ENCODE data around the gene DDIT4L. TPM values are rescaled to one million over a fixed set of nuclear protein-coding genes. Genes with fewer than 3 reads are reported as not detected.
"Not testable (repeated sequence)": the region's sequence is repeated elsewhere in the genome, so short reads cannot be mapped to it uniquely, and the experiment has no call there.

DDIT4L gene
- polyA plus RNA-seq, 1 donor from 2014 or later, result not detected

- no peak overlapping the region for H3K4me2 ChIP-seq (ENCODE audit: low read length)
- H3K27ac ChIP-seq (ENCODE audit: low read length), result no peak overlapping the region
- H2AFZ ChIP-seq (ENCODE audit: low read depth, low read length), result no peak overlapping the region
- no peaks in the 10 kb centered on the region for H3K9me3 ChIP-seq (ENCODE audit: low read length)
- H4K20me1 ChIP-seq (ENCODE audit: insufficient read depth), result no peaks in the 10 kb centered on the region
- no peaks in the 10 kb centered on the region for H3K9me2 ChIP-seq (ENCODE audit: insufficient read depth, low read length)
- H3K36me3 ChIP-seq (ENCODE audit: insufficient read depth, low read length), result no peaks in the 10 kb centered on the region
- H3K4me3 ChIP-seq (ENCODE audit: low read length), result no peak overlapping the region
- no peaks in the 10 kb centered on the region for H3F3A ChIP-seq (ENCODE audit: insufficient read depth, low read length, poor library complexity, severe bottlenecking)
- no peak overlapping the region for H3K9ac ChIP-seq (ENCODE audit: low read length)
- no peaks in the 10 kb centered on the region for H3K27me3 ChIP-seq (ENCODE audit: insufficient read depth, low read depth, low read length)
- TF ChIP-seq TAF1 (IDR thresholded peaks at IDR 0.05; ENCODE audit: low read depth) (no peak), SMC3 (conservative IDR thresholded peaks at IDR 0.05; ENCODE audit: poor library complexity) (no peak)
- no peaks in the 10 kb centered on the region for H3K79me2 ChIP-seq (replicated peaks; ENCODE audit: insufficient read depth, low read length)
These were observed 16.6 kb upstream of the DDIT4L start for GRCh38 chr4:100206850-100207249.

DNA sequence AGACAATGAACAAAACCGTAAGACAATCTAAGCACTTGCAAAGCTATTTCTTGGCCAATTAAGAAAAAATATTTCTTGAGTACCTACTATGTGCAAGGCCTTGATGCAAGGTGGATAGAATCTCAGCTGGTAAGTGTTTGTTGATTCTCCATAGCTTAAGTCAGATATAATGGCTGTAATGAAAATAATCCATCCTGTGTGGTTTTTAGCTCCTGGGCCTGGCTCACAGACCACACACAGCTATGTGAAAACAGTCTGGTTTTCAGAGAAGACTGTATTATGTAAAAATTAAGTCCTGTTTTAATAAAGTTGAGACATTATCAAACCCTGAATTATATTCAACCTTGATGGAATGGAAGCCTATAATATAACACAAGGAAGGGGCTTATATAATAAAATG, 7.8 kb upstream of the DDIT4L start:
- no peak overlapping the region for H3K27ac ChIP-seq (ENCODE audit: low read length)
- no peaks in the 10 kb centered on the region for H3K9me2 ChIP-seq (ENCODE audit: insufficient read depth, low read length)
- TF ChIP-seq, protein P1, sequence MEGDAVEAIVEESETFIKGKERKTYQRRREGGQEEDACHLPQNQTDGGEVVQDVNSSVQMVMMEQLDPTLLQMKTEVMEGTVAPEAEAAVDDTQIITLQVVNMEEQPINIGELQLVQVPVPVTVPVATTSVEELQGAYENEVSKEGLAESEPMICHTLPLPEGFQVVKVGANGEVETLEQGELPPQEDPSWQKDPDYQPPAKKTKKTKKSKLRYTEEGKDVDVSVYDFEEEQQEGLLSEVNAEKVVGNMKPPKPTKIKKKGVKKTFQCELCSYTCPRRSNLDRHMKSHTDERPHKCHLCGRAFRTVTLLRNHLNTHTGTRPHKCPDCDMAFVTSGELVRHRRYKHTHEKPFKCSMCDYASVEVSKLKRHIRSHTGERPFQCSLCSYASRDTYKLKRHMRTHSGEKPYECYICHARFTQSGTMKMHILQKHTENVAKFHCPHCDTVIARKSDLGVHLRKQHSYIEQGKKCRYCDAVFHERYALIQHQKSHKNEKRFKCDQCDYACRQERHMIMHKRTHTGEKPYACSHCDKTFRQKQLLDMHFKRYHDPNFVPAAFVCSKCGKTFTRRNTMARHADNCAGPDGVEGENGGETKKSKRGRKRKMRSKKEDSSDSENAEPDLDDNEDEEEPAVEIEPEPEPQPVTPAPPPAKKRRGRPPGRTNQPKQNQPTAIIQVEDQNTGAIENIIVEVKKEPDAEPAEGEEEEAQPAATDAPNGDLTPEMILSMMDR (IDR thresholded peaks at IDR 0.05; ENCODE audit: poor library complexity, severe bottlenecking), result no peak
- TF ChIP-seq POLR2AphosphoS5 (IDR thresholded peaks at IDR 0.05), result no peak
- no peak for TF ChIP-seq TAF1 (IDR thresholded peaks at IDR 0.05; ENCODE audit: low read depth)
- TF ChIP-seq SMC3 (conservative IDR thresholded peaks at IDR 0.05; ENCODE audit: poor library complexity), result no peak
- TF ChIP-seq EZH2 (IDR thresholded peaks at IDR 0.05; ENCODE audit: borderline replicate concordance, insufficient read depth, low read length, poor library complexity, severe bottlenecking), result no peak
- TF ChIP-seq REST (IDR thresholded peaks at IDR 0.05; ENCODE audit: borderline replicate concordance), result no peak
- no peak for TF ChIP-seq RAD21 (conservative IDR thresholded peaks at IDR 0.05)
- no peak for TF ChIP-seq EP300 (conservative IDR thresholded peaks at IDR 0.05; ENCODE audit: poor library complexity, severe bottlenecking)
- no peak for TF ChIP-seq MXI1 (conservative IDR thresholded peaks at IDR 0.05; ENCODE audit: poor library complexity, severe bottlenecking)
- H3F3A ChIP-seq (ENCODE audit: insufficient read depth, low read length, poor library complexity, severe bottlenecking), result no peaks in the 10 kb centered on the region
- H4K20me1 ChIP-seq (ENCODE audit: insufficient read depth), result no peaks in the 10 kb centered on the region
- H3K36me3 ChIP-seq (ENCODE audit: insufficient read depth, low read length), result no peaks in the 10 kb centered on the region
- H3K9ac ChIP-seq (ENCODE audit: low read length), result no peak overlapping the region
- no peak overlapping the region for H2AFZ ChIP-seq (ENCODE audit: low read depth, low read length)
- H3K27me3 ChIP-seq (ENCODE audit: insufficient read depth, low read depth, low read length), result no peaks in the 10 kb centered on the region
- no peaks in the 10 kb centered on the region for H3K9me3 ChIP-seq (ENCODE audit: low read length)
- H3K79me2 ChIP-seq (replicated peaks; ENCODE audit: insufficient read depth, low read length), result no peaks in the 10 kb centered on the region
- no peak overlapping the region for H3K4me2 ChIP-seq (ENCODE audit: low read length)
- no peak overlapping the region for H3K4me3 ChIP-seq (ENCODE audit: low read length)

GRCh38 chr4:100196388-100197071, 6.3 kb upstream of the DDIT4L start:
- H2AFZ ChIP-seq (ENCODE audit: low read depth, low read length); H3K9ac ChIP-seq (ENCODE audit: low read length); H3K9me2 ChIP-seq (ENCODE audit: insufficient read depth, low read length); H4K20me1 ChIP-seq (ENCODE audit: insufficient read depth); H3K79me2 ChIP-seq (replicated peaks; ENCODE audit: insufficient read depth, low read length); H3K27ac ChIP-seq (ENCODE audit: low read length); H3K4me2 ChIP-seq (ENCODE audit: low read length); H3F3A ChIP-seq (ENCODE audit: insufficient read depth, low read length, poor library complexity, severe bottlenecking); H3K27me3 ChIP-seq (ENCODE audit: insufficient read depth, low read depth, low read length); H3K36me3 ChIP-seq (ENCODE audit: insufficient read depth, low read length); H3K4me3 ChIP-seq (ENCODE audit: low read length); H3K9me3 ChIP-seq (ENCODE audit: low read length): not testable (repeated sequence)

Data from neural cell (in vitro differentiated cells).